ENCODE data around the gene PI16. TPM values are rescaled to one million over a fixed set of nuclear protein-coding genes. Genes with fewer than 3 reads are reported as not detected.
A peak's percentile ranks its signal among the peaks of the same experiment; 100 is the strongest.

The PI16 gene
- total RNA-seq, 1 experiment from 2014 or later, result not detected

DNA sequence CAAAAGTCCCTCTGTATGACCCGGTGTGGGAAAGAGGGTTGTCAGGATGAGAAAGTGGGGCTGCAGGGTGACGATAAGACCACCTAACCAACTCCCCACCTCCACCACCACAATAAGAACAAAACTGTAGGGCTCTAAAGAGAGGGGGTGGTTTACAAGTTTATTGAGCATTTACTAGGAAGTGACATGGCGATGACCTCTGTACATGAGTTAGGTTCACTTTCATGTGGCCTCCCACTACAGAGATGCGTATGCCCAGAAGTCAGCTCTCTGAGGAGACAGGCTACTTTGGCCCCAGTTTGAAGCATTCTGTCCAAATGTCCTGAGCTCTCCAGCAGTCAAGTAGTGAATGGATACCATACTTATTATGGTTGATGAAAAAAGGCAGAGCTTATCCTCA is 28.7 kb upstream of the PI16 start:
- no peaks in the 10 kb centered on the region for H3K9me3 ChIP-seq (ENCODE audit: control insufficient read depth, insufficient read depth, low read depth, low read length)
- H3K27ac ChIP-seq (ENCODE audit: low read length), result no peak overlapping the region
- H3K4me3 ChIP-seq (ENCODE audit: low read depth in 2 of 2, low read length in 2 of 2), result no peak overlapping the region
- BruUV-seq (replicated peaks), result no TSS peak
- in situ Hi-C loops (cut with HindIII; ENCODE audit: low pct_unique_long_range_greater_than_20kb, low sequenced_read_pairs), result no loop called here
- H3K27me3 ChIP-seq (ENCODE audit: control insufficient read depth, insufficient read depth, low read length), result no peaks in the 10 kb centered on the region
- no peak for DNase-seq (ENCODE audit: low read depth, low spot score)
- H3K36me3 ChIP-seq (ENCODE audit: control insufficient read depth, insufficient read depth, low read length), result no peaks in the 10 kb centered on the region
- POLR2A ChIA-PET, result interaction anchor here (0.5 kb wide), 1 partner anchor 60 kb away, joined by 3 read pairs; the partner anchor contains the start of gene MTCH1
- TF ChIP-seq, protein P1, sequence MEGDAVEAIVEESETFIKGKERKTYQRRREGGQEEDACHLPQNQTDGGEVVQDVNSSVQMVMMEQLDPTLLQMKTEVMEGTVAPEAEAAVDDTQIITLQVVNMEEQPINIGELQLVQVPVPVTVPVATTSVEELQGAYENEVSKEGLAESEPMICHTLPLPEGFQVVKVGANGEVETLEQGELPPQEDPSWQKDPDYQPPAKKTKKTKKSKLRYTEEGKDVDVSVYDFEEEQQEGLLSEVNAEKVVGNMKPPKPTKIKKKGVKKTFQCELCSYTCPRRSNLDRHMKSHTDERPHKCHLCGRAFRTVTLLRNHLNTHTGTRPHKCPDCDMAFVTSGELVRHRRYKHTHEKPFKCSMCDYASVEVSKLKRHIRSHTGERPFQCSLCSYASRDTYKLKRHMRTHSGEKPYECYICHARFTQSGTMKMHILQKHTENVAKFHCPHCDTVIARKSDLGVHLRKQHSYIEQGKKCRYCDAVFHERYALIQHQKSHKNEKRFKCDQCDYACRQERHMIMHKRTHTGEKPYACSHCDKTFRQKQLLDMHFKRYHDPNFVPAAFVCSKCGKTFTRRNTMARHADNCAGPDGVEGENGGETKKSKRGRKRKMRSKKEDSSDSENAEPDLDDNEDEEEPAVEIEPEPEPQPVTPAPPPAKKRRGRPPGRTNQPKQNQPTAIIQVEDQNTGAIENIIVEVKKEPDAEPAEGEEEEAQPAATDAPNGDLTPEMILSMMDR (IDR thresholded peaks at IDR 0.05), result no peak
- no peak for TF ChIP-seq SIN3A (IDR thresholded peaks at IDR 0.05; ENCODE audit: borderline replicate concordance, insufficient read depth, low read depth, low read length)
- no peak for TF ChIP-seq TCF7L2 (IDR thresholded peaks at IDR 0.05; ENCODE audit: low read depth, low read length)
- TF ChIP-seq POLR2AphosphoS5 (IDR thresholded peaks at IDR 0.05; ENCODE audit: low read depth, low read length), result no peak
- TF ChIP-seq, protein P2, sequence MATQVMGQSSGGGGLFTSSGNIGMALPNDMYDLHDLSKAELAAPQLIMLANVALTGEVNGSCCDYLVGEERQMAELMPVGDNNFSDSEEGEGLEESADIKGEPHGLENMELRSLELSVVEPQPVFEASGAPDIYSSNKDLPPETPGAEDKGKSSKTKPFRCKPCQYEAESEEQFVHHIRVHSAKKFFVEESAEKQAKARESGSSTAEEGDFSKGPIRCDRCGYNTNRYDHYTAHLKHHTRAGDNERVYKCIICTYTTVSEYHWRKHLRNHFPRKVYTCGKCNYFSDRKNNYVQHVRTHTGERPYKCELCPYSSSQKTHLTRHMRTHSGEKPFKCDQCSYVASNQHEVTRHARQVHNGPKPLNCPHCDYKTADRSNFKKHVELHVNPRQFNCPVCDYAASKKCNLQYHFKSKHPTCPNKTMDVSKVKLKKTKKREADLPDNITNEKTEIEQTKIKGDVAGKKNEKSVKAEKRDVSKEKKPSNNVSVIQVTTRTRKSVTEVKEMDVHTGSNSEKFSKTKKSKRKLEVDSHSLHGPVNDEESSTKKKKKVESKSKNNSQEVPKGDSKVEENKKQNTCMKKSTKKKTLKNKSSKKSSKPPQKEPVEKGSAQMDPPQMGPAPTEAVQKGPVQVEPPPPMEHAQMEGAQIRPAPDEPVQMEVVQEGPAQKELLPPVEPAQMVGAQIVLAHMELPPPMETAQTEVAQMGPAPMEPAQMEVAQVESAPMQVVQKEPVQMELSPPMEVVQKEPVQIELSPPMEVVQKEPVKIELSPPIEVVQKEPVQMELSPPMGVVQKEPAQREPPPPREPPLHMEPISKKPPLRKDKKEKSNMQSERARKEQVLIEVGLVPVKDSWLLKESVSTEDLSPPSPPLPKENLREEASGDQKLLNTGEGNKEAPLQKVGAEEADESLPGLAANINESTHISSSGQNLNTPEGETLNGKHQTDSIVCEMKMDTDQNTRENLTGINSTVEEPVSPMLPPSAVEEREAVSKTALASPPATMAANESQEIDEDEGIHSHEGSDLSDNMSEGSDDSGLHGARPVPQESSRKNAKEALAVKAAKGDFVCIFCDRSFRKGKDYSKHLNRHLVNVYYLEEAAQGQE (IDR thresholded peaks at IDR 0.05; ENCODE audit: insufficient read depth in 1 of 2, low read depth in 2 of 2, low read length in 1 of 2), result no peak
- ATAC-seq, result no peak
- CTCF ChIA-PET, result no interaction called here
- no peaks in the 10 kb centered on the region for H3K4me1 ChIP-seq (ENCODE audit: control insufficient read depth, insufficient read depth, low read length)
- intact Hi-C loops (cut with micrococcal nuclease; ENCODE audit: unreplicated experiment), result no loop called here

DNA sequence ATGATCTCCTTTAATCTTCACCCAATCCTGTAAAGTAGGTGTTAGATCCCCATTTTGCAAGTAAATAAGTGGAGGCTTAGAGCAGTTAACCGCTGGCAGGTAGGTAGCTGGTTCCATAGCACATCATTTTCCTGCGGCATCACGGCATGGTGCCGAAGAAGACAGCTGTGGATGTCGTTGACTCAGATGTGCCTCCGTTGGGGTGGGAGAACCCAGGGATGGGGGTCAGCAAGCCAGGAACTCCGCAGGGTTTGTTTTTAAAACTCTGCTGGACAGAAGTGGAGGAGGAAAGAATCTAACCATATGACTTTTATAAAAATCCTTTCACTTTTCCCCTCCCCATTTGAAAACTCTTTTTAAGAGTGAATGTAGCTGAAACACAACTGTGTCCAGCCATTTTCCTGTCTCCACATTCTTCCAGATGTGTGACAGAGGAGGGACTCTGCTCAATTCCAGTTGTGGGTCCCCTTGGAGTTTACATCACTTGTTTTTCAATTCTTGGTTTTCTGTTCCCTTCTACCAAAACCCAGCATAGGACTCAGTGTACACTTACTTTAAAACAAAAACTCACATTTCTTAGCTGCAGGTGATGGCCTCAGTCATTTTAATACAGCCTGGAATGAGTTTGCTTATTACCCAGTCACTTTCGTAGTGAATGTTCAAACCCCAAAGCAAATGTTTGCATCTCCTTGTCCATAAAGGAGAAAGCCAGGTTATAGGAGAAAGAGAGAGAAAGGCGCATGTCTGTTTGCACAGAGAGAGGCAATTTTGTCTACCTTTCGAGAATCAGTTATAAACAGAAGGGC is 27.6 kb upstream of the PI16 start:
- TF ChIP-seq POLR2AphosphoS5 (IDR thresholded peaks at IDR 0.05; ENCODE audit: low read depth, low read length), result no peak
- TF ChIP-seq TCF7L2 (IDR thresholded peaks at IDR 0.05; ENCODE audit: low read depth, low read length), result no peak
- TF ChIP-seq, protein P2 (IDR thresholded peaks at IDR 0.05; ENCODE audit: insufficient read depth in 1 of 2, low read depth in 2 of 2, low read length in 1 of 2), result no peak
- no peak for TF ChIP-seq SIN3A (IDR thresholded peaks at IDR 0.05; ENCODE audit: borderline replicate concordance, insufficient read depth, low read depth, low read length)
- TF ChIP-seq, protein P1 (IDR thresholded peaks at IDR 0.05), result no peak
- Histone ChIP-seq H3K4me3 (ENCODE audit: low read depth in 2 of 2, low read length in 2 of 2) (no peak overlapping the region), H3K36me3 (ENCODE audit: control insufficient read depth, insufficient read depth, low read length) (no peaks in the 10 kb centered on the region), H3K4me1 (ENCODE audit: control insufficient read depth, insufficient read depth, low read length) (no peaks in the 10 kb centered on the region), H3K27ac (ENCODE audit: low read length) (no peak overlapping the region), H3K27me3 (ENCODE audit: control insufficient read depth, insufficient read depth, low read length) (no peaks in the 10 kb centered on the region), H3K9me3 (ENCODE audit: control insufficient read depth, insufficient read depth, low read depth, low read length) (no peaks in the 10 kb centered on the region)
- in situ Hi-C loops (cut with HindIII; ENCODE audit: low pct_unique_long_range_greater_than_20kb, low sequenced_read_pairs), result no loop called here
- DNase-seq (ENCODE audit: low read depth, low spot score), result no peak
- ATAC-seq, result no peak
- TSS peak; percentile 53 for BruUV-seq (replicated peaks)
- CTCF ChIA-PET, result no interaction called here
- POLR2A ChIA-PET, result no interaction called here
- intact Hi-C loops (cut with micrococcal nuclease; ENCODE audit: unreplicated experiment), result no loop called here

All from Panc1 (cell line).